OCI-LY3 (cell line): ENCODE measurements around the gene PPP2R5B.

ENCODE experiments used
- CTCF ChIP-seq: fragments of 200-600, 300-600 bp; sonication (generic); IDR thresholded peaks from 2 replicates; pipeline ENCODE4 v1.5.1; 2014; ENCODE audit warnings: antibody characterized with exemption, low read length, low read depth
- EZH2phosphoT487 ChIP-seq: fragments of 200-600 bp; shearing (Covaris generic); IDR thresholded peaks from 2 replicates; pipeline ENCODE4 v1.6.1; 2018; ENCODE audit warnings: antibody characterized with exemption, mixed run types, low read depth

GRCh38 chr11:64893194-64894069, 31.1 kb upstream of the PPP2R5B start:
- TF ChIP-seq CTCF, result no peak
- no peak for TF ChIP-seq EZH2phosphoT487
